AG20443 (cell line): Measurements from ENCODE around the gene CSTB.
A peak's percentile ranks its signal among the peaks of the same experiment; 100 is the strongest.

Experiments used
- DNase-seq: peaks from one replicate; pipeline ENCODE4 v3.0.0; 2012; ENCODE audit warnings: low spot score, mixed read lengths

The CSTB gene

DNA sequence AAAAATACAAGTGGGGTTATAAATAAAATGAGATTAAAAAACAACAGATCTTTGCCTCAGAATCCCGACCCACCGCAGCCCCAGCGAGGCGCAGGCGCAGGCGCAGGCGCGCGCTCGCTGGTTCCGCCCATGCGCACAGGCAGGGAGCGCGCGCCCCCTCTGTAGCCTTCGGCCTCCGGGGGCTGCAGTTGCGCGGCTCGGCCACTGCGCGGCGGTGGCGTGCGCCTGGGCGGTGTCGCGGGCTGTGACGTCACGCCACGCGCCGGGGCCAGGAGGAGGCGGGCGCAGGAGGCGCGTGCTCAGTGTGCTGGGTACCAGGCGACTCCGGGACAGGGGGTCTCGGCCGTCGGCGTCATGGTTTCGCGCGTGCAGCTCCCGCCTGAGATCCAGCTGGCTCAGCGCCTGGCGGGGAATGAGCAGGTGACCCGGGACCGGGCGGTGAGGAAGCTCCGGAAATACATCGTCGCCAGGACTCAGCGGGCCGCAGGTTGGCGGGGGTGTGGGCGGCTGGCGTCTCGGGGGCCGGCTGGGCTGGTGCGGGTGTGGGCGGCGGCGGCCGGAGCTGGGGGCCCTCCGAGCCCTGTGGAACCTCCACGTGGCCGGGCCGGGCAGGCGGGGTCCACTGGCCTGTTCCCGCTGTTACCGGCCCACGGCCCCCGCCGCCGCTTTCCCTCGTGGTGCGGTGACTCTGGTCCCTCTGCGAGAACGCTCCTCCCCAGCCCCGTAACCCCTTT, 13.3 kb upstream of the CSTB start, which contains the start of gene RRP1:
Gene RRP1, plus strand, starts transcription at position 302 of the 734 bp plus-strand sequence. Its CDS starts 53 bp downstream, at position 355.
- DNase-seq = peak; percentile 100

DNA sequence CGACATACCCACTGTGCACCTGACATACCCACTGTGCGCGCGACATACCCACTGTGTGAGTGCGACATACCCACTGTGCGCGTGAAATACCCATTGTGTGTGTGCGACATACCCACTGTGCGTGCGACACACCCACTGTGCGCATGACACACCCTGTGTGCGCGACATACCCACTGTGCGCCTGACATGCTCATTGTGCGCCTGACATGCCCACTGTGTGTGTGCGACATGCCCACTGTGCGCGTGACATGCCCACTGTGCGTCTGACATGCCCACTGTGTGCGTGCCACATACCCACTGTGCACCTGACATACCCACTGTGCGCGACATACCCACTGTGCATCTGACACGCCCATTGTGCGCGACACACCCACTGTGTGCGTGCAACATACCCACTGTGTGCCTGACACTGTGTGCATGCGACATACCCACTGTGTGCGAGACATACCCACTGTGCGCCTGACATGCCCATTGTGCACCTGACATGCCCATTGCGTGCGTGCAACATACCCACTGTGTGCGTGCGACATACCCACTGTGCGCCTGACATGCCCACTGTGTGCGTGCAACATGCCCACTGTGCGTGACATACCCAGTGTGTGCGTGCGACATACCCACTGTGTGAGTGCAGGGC, 10.8 kb upstream of the CSTB start:
- no peak for DNase-seq

DNA sequence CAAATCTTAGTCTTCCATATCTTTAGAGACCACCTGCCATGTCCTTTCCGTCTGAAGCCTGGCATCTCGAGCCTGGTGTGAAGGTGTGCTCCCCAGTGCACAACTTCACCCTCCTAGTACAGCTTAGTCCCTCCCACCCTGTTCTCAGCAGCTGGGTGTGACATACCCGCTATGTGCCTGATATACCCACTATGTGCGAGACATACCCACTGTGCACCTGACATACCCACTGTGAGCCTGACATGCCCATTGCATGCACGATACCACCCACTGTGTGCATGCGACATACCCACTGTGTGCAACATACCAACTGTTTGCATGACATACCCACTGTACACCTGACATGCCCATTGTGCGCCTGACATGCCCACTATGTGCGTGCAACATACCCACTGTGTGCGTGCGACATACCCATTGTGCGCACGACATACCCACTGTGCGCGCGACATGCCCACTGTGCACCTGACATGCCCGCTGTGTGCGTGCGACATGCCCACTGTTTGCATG, 10.2 kb upstream of the CSTB start:
- no peak for DNase-seq

DNA sequence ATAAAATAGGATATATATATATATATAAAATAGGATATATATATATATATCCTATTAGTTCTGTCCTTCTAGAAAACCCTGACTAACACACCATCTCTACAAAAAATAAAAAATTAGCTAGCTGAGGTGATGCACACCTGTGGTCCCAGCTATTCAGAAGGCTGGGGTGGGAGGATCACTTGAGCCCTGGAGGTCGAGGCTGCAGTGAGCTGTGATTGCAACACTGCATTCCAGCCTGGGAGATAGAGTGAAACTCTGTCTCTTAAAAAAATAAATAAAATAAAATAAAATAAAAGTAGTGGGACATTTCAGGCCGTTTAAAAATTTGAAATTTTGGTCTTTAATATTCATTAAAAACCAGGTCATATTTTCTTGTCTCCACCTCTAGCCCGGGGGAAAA, 9.0 kb upstream of the CSTB start:
- no peak for DNase-seq

DNA sequence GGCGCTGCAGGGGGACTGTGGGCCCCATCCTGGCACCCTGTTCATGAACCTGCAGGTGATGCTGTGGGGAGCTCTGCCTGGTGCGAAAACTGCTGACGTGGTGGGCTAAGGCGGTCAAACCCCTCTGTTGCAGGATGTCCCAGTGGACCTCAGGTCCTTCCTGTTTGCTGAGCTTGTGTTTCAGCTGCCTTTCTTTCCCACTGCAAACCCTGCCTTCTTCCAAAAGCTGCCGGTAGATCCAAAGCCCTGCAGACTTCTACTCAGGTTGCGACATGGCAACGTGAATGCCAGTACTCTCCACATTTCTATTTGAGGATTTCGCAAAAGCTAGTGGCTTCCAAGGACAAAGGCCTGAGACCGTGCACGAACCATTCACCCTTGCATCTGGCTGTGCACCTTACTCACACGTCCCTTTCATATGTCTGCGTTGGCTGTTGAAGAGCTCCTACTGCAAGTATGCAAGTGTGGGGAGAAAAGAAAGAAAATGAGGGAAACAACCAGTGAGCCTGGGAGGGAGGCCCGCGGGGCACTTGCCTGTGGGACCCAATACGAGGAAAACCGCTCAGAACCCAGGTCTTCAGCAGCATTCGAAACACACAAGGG, 7.1 kb upstream of the CSTB start:
- DNase-seq = no peak

DNA sequence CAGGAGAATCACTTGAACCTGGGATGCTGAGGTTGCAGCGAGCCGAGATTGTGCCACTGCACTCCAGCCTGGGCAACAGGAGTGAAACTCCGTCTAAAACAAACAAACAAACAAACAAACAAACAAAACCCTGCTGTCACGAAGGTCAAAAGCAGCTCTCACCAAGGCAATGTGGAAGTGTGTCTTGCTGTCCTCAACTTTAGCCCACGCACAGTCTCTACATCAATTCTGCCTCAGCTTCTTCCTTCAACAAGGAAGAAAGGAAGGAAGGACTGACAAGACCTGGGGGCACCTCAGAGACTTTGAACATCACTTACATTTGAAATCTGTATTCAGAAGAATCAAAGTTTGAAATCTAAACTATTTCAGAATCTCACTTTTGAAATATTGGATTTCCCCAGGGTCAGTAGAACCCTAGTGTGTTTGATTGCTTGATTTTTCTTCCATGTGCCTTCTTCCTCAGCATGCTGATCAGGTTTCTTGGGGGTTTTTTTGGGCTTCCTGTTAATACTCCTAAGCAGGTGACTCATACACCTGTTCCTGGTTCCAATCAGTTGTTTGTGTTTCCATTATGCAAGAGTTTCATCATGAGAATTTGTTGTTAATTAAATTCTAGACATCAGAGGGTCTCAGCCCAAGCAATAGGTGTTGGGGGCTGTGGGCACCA, 6.5 kb upstream of the CSTB start:
- no peak for DNase-seq

DNA sequence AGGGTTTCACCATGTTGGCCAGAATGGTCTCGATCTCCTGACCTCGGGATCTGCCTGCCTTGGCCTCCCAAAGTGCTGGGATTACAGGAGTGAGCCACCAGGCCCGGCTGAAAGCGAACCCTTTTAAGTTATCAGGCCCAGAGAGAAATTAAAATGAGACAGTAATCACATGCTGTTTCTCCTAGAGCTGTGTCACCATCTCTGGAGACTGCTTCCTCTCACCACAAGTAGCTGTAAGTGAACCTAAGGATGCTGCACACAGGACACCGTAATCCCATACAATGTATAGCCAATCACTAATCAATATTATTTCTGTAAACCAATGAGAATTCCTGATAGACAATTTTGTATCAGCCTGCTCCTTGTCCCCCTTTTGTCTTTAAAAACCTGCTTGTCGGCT, 5.7 kb upstream of the CSTB start:
- DNase-seq = no peak

DNA sequence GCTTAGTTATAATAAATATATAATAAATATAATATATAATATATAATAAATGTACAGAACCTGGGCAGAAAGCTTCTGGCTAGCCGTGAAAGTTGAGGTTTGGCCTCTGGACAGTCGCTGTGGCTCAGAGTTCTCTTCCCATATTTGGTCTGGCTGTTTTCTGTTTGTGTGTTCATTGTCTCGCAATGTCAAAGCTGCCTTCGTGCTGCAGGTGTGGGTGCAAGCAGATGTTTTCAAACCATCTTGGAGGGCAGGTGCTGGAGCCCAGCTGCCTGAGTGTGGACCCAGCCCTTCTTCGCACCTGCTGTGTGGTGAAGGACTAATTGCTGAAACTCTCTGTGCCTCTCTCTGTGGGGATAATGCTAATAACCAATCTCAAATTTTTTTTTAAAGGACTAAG, 3.6 kb upstream of the CSTB start:
- no peak for DNase-seq

DNA sequence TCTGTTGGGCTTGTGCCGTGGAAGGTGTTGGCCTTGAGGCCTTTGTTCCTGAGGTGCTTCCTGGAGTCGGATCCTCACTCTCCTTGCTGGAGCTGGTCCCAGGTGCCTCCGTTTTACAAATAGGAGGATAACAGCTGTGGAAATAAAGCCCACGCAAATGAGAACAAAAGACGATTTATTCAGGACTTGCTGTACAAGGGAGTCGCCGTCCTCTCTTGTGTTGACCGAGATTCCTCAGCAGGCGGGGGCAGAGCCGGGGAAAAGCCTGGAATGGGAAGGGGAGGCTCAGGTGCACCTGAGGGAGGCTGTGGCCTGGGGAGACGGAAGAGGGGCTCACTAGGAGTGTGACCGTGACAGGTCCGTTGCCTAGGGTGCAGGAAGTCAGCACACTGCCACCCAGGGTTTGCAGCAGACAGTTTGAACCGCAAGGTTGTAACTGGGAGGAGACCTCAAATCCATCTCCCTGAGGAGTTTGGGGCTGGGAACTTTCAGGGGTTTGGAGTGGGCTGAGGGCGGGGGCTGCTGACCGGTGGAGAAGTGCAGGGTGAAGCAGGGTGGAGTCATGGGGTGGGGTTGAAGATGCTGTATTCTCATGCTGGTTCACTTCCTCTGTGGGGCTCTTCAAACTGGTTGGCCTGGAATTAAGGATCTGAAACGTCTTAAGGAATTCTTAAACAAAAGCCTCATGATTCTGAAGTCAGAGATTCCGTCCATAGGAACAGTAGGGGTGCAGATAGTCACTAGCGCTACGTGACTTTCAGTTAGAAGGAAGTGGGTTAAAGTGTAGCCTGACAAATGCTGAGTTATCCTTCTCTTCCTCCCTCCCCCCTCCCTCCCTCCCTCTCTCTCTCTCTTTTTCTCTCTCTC, 2.6 kb upstream of the CSTB start:
- no peak for DNase-seq

DNA sequence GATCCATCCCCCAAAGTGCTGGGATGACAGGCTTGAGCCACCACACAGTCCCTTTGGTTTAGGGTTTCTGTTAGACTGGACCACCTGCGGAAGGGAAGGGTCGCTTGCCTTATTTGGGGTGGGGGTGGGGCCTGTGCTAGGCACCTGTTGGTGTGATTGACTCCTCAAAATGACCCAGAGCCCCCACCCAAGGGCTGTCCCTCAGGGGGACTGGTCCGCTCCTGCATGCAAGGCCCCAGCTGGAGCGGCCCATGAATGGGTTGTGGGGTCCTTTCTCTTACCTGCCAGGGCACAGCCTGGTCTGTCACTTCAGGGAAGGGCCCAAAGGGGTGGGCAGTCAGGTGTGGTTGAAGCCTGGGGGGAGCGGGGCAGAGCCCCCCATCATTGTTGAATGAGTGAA, 1.8 kb upstream of the CSTB start:
- no peak for DNase-seq

DNA sequence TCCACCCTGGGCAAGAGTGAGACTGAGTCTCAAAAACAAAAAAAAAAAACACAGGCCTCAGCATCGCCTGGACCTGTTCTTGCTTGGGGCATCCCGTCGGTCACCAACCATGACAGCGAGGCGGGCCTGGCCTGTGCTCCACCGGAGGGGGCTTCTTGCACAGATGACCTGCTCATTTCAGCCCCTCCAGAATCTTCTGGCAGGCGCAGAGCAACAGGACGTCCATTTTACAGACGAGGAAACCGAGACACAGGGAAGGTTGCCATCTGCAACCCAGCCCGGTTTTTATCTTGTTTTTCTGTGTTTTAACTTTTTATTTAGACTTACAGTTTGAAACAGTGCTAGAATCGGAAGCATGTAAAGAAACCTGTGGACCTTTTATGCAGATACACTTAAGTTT, 918 bp downstream of the CSTB start:
- DNase-seq = no peak

DNA sequence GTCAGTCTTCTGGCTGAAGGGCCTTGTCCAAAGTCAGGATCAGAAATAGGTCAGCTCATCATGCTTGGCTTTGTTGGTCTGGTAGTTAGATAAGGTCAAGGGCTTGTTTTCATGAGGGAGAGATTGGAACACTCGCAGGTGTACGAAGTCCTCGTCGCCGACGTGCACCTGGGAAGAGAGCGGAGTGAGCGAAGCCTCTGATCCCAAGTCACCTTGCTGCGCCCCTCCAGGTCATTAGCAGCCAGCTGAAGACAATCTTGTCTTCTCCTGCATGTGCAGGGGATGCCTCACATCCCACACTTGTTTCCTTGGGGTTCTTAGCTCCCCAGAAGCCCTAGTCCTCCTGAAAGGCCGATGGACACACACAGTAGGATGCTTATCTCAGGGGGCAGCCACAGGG, 1.9 kb downstream of the CSTB start:
- DNase-seq = no peak

DNA sequence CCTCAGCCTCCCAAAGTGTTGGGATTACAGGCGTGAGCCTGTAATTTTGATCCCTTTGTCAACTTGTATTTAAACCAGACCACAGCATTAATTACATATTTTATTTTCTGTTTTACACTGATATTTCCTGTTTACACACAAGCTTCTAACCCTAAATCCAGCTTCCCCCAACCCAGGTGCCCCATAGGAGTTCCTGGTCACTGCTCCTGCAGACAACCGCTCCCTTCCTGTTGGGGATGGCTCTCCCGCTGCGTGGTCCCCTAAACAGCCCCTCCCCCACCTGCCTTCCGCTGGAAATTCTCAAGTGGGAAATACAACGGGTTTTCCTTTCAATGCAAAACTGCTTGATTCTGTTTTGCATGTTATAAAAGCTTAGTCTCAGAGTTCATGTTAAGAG, 3.7 kb downstream of the CSTB start:
- DNase-seq = no peak

DNA sequence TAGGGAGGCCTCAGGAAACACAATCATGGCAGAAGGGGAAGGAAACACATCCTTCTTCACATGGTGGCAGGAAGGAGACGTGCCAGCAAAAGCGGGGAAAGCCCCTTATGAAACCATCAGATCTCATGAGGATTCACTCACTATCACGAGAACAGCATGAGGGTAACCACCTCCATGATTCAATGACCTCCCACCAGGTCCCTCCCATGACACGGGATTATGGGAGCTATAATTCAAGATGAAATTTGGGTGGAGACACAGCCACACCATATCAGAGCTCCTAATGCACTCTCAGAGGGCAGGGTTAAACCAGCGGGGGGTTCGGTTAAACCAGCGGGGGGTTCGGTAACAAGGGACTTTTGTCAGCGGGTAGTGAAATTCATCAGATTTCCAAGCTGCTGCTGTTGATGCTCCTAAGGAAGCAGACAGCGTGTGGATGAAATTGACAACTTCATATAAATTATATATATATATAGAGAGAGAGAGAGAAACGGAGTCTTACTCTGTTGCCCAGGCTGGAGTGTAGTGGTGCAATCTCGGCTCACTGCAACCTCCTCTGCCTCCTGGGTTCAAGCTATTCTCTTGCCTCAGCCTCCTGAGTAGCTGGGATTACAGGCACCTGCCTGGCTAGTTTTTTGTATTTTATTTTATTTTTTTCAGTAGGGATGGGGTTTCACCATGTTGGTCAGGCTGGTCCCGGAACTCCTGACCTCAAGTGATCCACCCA, 4.2 kb downstream of the CSTB start:
- no peak for DNase-seq

DNA sequence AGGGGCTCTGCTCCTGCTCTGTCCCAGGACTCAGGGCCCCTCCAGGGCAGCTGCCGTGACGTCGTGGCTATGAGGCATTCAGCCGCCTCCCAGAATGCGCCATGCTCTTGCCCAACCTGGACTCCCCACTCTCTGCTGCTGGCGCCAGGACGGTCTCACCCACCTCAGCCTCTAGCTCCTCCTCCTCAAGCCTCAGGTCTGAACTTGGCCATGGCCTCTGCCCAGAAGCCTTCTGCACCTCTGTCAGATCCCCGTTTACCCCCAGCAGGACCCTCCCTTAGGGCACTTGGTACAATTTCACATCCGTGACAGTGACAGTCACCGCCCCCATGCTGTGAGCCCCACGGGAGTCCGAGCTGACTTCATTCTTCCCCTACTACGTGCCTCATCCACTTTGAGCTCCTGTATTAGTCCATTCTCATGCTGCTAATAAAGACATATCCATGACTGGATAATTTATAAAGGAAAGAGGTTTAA, 4.9 kb downstream of the CSTB start:
- no peak for DNase-seq

DNA sequence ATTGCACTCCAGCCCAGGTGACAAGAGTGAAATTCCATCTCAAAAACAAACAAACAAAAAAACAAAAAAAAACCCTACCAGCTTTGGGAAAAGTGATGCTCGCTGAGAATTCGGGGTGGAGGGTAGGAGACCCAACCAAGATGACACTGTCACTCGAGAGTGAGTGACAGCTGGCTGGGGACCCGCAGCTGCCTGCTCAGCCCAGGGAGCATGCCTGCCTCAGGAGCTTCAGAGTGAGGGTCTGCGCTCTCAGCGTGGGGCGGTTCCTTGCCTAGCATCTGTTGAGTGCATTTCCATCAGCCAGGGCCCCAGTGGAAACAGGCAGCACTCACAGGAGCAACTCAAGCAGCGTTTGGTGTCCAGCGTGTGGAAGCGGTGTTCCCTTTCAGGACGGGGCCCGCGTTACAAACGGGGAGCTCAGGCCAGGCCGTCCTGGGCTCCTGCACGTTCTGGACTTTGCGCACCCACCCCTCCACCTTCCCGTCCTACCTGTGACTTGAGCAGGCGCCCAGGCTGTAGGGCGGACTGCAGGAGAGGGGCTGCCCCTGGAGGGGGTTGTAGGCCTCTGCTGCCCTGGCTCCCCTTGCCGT, 5.9 kb downstream of the CSTB start:
- no peak for DNase-seq

DNA sequence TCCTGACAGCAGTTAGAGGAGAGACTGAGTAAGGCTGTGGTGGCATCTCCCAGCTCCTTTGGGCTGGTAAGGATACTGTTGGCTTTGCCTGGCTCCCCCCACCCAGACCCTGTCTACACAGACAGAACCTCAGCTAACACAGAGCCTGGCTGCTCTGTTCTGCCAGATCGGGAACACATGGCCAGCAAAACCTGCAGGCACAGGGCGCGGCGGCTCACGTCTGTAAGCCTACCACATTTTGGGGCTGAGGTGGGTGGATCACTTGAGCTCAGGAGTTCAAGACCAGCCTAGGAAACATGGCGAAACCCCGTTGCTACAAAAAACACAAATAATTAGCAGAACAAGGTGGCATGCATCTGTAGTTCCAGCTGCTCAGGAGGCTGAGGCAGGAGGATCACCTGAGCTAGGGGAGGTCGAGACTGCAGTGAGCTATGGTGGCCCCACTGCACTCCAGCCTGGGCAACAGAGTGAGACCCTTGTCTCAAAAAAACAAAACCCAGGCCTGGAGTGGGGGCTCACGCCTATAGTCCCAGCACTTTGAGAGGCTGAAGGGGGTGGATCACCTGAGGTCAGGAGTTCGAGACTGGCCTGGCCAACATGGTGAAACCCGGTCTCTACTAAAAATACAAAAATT, 6.7 kb downstream of the CSTB start:
- DNase-seq = no peak

DNA sequence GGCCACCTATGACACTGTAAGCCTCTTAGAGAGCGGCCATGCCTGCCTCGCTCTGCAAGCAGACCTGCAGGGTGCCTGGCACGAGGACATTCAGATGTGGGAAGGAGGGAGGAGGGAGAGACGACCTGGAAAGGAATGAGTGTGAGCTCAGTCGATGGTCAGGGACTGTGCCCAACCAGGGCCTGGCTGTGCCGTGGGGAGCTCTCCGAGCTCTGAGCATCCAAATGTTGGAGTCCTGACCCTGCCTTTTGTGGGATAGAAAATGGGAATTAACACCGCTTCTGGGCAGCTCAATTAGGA, 7.3 kb downstream of the CSTB start:
- no peak for DNase-seq

DNA sequence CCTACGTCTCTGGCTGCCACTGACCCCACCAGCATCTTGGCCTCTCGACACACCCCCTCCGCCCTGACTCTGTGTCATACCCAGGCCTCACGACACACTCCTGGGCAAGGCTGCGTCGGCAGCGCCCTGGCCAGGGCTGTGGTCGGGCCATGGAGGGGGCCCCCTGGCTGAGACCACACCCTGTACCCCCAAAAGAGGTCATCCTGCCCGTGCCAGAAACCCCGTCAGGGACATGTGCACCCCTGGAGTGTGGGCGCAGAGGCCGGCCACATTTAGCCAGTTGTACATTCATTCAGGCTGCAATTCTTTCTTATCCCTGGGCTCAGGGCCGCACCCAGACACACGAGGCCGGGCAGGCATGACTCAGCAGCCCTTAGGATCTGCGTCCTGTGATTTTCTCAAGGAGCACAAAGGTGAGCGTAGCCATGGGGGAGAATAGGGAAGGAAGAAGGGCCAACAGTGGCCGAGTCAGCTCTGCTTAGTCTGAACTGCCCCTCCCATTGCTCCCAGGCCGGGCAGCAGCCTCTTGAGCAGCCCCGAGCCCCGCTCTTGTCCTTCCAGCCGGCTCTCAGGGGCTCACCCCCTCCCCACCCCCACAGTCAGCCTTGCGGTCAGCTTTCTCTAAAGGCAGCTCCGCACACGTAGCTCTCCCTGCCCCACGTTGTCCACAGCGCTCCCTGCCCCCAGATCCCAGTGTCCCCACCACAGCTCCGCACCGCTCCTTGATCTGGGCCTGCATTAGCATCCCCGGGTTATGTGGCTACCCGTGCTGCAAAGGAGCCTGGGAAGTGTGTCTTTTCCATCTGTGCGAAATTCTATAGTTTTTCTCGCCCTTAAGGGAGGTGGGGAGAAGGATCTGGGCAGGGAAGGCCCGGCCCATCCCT, 7.9 kb downstream of the CSTB start:
- peak; percentile 82 for DNase-seq
